Measurements from ENCODE around the gene PPIG.

DNA sequence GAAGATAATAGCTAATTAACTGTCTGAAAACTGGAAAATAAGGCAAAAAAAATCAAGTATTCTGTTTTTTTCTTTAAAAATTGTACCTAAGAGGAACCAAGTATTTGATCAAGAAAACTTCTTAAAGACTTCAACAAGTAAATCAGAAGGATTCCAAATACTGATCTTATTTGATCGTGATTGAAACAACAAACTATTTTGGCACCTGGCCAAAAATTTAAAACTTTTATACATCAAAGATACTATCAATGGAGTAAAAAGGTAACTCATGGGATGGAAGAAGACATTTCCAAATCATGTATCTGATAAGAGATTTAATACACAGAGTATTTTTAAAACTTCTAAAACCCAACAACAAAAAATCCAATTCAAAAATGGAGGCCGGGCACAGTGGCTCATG is 63.3 kb downstream of the PPIG start:
- TF ChIP-seq ZNF253 (CRISPR knock-in tag; conservative IDR thresholded peaks at IDR 0.05): no peak
- no peak for TF ChIP-seq SMARCA4 (IDR thresholded peaks at IDR 0.05)
- no peak for TF ChIP-seq TRIM28 (IDR thresholded peaks at IDR 0.05)
- TF ChIP-seq, protein P1, sequence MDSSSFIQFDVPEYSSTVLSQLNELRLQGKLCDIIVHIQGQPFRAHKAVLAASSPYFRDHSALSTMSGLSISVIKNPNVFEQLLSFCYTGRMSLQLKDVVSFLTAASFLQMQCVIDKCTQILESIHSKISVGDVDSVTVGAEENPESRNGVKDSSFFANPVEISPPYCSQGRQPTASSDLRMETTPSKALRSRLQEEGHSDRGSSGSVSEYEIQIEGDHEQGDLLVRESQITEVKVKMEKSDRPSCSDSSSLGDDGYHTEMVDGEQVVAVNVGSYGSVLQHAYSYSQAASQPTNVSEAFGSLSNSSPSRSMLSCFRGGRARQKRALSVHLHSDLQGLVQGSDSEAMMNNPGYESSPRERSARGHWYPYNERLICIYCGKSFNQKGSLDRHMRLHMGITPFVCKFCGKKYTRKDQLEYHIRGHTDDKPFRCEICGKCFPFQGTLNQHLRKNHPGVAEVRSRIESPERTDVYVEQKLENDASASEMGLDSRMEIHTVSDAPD (CRISPR knock-in tag; IDR thresholded peaks at IDR 0.05): no peak
- TF ChIP-seq FOS (IDR thresholded peaks at IDR 0.05; ENCODE audit: extremely low read depth, insufficient read length): no peak
- no peak for TF ChIP-seq ZNF274 (IDR thresholded peaks at IDR 0.05; ENCODE audit: borderline replicate concordance, low read depth, low read length)
- TF ChIP-seq RB1 (IDR thresholded peaks at IDR 0.05; ENCODE audit: low read depth): no peak
- TF ChIP-seq HNRNPLL (IDR thresholded peaks at IDR 0.05; ENCODE audit: low read depth, low read length, poor library complexity, severe bottlenecking): no peak
- no peak for TF ChIP-seq EZH2 (IDR thresholded peaks at IDR 0.05; ENCODE audit: borderline replicate concordance, low read depth, low read length)
